HG02763 (cell line): ENCODE data around the gene UFSP1.

Experiments
- ATAC-seq: cut with Tn5 transposase; IDR thresholded peaks from one replicate; pipeline ENCODE4 v1.9.1; 2021; ENCODE audit warnings: mild to moderate bottlenecking, moderate library complexity; ENCODE audit not compliant: unreplicated experiment

The UFSP1 gene

DNA sequence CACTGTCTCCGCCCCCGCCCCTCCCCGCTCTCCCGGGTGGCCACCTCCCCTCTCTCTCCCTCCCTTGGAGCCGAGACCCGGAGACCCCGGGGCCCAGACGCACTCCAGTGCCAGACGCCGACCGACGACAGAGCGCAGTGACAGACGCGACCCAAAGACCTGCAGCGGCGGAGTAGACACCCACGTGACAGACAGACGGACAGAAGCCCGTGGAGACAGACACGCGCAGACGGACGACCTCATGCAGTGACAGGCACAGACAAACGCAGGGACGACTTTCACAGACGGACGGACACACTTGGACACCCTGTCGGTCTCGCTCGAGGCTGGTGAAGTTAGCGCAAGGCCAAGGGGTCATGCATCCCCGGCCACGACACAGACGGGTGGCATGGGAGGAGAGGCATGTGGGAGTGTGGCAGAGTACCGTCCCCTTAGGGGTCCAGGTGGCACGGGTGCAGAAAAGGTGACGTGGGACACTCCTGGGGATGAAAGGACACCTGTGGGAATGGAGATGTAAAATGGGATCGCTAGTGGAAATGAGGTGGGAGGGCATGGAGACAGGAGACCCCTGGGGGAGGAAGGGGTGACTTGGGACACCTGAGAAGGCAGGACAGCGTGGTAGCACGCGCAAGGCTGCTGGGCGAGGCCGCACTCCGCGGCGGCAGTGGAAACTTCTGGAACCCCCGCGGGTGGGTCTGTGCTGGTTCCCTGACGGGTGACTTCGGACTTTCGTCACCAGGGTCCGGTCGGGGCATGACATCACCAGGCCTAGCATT is 6.6 kb upstream of the UFSP1 start:
- ATAC-seq: no peak

DNA sequence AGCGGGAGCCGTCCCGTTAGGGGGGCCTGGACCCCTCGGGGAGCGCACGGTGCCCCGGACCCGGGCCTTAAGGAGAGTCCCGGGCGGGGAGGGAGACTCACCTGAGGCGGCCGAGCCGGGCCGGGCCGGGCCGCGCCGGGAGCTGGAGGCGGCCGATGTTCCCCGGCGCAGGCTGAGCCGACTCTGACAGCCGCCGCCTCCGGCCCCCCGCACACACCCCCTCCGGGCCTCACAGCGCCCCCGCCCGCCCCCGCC is 6.1 kb upstream of the UFSP1 start, which contains the start of gene ACHE:
Gene ACHE, minus strand, starts transcription at position 188 of the 255 bp plus-strand sequence. CDS start 1,656 bp downstream, outside the sequence.
- ATAC-seq: no peak

DNA sequence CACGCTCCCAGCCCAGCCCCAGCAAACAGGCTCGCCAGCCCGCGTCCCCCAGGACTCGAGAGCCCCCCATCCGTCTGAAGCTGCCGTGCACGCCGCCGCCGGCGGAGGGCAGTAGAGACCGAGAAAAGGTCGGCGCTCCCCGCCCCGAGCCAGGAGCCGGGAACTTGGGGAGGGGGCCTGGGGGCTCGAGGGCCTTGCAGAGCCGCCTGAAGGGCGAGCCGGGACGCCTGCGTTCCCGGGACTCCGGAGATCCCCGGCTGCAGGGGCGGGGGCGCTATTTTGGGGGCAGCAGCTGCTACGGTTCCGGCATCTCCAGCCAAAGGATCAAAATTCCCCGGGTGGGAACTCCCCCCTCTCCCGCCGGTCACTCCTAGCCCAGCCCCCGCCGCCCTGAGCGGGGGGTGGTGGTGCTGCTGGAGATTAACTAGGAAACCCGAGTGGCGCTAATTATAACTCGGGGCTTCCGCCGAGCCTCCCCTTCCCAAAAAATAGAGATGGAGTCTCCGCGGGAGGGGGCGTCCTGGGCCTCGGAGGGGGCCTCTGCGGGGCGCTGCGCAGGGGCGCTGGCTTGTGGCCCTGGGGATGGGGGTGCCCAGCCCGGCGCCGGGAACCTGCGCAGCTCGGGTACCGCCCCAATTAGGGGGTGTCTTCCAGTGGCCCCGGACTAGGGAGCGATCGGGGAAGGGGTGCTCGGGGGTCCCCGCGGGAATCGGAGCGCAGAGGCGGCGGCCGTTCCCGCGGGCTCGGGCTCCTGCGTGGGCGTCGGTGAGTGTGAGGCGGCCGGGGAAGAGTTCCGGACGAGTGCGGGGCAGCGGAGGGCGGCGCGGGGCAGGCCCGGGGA is 5.6 kb upstream of the UFSP1 start:
- ATAC-seq: no peak

DNA sequence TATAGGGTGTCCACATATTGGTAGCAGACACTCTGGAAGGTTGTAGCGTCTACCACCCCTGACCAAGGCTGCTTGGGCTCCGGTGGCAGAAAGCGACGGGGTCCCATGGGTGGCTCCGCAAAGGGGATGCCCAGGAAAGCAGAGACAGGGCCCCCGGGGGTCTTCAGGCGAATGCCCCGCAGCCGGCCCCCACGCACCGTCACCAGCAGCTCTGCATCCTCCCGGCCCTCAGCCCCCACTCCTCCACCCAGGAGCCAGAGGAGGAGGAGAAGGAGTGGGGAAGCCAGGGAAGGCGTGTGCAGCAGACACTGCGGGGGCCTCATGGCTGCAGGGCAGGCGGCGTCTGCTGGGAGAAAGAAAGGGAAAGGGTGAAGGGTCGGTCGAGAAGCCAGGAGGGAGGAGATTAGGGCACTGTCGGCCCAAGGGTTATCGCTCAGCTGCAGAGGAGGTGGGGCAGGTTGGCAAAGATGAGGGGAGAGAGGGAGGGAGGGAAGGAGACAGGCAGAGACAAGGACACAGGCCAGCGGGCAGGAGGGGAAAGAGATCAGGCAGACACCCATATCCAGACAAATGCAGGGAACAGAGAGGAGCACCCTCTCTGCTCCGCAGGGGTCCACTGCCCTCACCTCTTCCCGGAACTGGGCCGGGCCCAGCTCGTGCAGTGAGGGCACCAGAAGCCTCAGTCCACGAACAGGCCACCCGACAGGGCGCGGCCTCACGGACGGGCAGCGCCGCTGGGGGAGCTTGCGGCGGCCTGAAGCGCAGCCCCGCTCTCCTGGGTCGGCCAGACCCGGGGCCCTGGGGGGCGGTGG is 4.6 kb upstream of the UFSP1 start:
- no peak for ATAC-seq

DNA sequence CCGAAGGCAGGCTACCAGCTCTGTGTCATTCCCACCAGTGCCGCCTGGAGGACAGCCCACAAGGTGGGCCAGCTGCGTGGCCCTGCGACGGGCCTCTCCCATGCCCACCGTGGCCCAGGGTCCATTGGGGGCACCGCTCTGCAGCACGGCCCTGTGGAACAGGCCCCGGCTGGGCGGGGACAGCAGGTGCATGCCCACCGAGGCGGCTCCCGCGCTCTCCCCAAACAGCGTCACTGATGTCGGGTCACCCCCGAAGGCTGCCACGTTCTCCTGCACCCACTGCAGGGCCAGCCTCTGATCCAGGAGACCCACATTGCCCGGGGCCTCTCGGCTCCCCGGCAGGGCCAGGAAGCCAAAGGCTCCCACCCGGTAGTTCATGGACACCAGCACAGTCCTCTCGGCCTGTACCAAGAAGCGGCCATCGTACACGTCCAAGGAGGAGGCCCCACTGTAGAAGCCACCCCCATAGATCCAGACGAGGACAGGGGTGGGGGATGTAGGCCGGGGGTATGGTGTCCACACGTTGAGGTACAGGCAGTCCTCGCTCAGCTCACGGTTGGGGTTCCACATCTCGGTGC is 3.9 kb upstream of the UFSP1 start:
- no peak for ATAC-seq

DNA sequence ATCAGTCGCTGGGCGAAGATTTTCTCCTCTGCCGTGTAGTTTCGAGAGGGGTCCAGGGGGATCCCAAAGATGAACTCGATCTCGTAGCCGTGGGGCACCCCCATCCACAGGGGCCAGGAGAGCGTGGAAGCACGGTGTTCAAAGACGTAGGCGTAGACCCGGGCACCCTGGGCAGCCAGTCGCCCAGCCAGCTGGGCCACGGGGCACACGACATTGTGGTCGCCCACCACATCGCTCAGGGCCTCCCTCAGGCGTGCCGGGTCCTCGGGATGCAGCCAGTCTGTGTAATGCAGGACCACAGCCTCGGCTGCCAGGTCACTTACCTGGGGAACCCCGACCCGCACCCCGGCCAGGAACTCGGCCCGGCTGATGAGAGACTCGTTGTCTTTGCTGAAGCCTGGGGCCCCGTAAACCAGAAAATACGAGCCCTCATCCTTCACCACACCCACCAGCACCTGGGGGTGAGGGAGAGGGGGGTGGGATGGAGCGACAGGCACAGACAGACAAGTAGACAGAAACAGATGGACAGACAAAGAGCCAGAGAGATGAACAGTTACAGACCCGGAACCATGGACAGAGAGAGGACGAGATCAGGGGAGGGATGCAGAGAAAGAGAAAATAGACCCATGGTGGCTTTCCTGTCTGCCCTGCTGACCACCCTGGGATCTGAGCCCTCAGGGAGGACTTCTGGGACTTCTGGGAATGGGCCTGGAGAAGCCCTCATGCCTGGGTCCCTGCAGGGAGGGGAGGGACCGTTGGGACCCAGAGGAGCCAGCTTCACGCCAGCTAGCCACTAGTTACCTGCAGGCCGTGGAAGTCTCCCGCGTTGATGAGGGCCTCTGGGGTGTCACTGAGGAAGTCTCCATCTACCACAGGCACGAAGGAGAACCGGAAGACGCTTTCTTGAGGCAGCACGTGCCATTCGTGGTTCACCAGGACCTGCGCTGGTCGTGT is 3.1 kb upstream of the UFSP1 start:
- ATAC-seq: no peak

DNA sequence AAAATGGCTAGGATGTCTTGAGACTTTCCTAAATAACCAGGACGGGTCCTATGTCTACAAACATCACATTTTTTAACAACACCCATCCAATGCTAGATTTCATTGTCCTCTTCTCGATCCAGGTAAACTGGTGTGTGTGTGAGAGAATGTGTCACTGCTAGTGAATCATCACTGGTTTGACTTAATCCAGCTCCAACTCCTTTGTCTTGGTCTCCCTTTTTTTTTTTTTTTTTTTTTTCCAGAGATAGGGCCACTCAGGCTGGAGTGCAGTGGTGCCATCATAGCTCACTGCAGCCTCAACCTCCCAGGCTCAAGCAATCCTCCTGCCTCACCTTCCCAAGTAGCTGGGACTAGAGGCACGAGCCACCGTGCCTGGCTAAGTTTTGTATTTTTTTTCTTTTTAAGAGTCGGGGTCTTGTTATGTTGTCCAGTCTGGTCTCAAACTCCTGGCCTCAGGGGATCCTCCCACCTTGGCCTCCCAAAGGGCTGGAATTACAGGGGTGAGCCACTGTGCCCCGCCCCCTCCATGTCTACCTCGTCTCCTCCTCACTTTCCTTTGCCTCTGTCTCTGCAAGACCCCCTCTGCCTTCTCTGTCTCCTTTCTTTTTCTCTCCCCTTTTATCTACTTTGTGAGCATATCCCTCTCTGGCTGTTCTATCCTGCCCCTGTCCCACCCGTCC is 2.2 kb upstream of the UFSP1 start:
- no peak for ATAC-seq

DNA sequence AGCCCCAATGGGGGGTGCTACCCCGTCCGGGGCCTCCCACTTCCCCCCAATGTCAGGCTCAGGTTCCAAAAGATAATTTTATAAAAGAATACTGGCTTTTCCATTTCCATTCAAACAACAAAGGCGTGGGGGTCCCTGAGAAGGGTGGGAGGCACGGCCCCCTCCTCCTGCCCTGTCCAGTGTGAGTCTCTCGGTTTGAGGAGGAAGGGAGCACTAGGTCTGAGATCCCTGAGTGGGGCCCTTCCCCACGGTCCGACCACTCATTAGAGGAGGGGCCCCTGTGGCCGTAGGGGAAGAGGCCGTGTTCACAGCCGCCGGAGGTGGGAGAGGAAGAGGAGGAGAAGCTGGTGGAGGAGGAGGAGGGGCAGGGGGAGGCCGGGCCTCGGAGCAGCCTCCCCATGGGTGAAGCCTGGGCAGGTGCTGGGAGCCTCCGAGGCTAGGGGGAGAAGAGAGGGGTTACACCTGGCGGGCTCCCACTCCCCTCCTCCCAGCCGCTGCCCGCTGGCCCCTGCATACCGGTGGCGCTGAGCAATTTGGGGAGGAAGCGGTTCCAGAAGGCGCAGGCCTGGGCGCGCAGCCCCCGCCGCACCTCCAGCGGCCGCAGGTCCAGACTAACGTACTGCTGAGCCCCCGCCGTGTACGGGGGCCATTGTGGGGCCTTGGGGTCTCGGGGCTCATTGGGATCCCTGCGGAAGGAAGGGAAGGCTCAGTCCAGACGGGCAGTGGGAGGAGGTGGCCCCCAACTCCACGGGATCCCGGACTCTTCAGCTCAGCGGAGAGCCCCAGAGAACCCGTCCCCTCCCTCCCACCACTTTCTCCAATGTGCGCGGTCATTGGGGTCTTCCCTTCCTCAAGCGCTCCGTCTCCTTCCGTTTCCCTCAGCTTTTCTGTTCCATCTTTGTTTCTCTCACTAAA is 1.4 kb upstream of the UFSP1 start:
- ATAC-seq: no peak

DNA sequence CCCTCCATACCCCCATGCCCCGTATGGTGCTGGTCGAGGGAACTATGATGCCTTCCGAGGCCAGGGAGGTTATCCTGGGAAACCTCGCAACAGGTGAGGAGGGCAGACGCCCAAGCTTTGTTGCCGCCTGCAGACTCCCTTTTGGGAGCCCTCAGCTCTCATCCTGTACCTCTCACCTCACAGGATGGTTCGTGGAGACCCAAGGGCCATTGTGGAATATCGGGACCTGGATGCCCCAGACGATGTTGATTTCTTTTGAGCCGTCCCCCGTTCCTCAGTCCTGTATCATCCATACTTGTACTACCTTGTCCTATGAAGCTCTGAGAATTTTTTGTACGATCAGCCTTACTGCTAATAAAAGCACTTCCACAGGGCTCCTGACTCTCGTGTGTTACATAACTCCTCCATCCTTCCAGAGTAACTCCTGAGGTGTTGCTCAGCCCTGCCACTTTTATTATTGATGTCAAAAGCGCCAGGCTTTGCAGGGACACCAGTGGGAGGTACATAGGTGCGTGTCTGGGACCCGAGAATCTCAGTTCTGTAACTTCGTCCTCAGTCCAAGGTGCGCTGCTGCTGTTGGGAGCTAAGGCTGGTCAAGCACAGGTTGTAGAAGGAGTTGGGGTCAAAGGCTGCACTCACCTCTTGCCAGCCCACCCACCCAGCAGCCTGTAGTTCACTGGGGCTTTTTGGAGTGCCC is 1.1 kb downstream of the UFSP1 start:
- ATAC-seq: no peak

DNA sequence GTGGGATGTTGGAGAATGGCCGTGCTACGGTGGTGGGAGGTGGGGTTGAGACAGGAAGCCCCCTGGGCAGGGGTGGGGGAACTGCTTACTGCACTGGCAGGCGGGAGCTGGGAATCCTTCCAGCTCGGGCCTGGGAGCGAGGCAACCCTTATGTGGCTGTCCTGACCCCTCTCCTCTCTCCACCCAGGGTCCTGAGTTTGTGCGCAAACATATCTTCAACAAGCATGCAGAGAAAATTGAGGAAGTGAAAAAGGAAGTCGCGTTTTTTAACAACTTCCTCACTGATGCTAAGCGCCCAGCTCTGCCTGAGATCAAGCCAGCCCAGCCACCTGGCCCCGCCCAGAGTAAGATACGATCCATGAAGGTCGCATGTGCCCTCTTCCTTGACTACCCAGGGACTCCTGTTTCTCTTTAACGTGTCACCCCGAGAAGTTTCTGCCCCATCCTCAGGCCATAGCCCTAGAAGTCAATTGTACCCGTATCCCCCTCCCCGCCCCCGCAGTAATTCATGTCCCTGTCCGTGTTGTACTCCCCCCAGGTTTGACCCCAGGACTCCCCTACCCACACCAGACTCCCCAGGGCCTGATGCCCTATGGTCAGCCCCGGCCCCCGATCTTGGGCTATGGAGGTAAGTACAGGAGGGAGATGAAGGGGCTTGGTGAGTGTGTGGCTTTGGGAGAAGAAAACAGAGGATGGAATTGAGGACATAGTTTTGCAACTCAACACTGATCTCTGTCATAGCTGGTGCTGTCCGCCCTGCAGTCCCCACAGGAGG is 1.8 kb downstream of the UFSP1 start:
- ATAC-seq: no peak

DNA sequence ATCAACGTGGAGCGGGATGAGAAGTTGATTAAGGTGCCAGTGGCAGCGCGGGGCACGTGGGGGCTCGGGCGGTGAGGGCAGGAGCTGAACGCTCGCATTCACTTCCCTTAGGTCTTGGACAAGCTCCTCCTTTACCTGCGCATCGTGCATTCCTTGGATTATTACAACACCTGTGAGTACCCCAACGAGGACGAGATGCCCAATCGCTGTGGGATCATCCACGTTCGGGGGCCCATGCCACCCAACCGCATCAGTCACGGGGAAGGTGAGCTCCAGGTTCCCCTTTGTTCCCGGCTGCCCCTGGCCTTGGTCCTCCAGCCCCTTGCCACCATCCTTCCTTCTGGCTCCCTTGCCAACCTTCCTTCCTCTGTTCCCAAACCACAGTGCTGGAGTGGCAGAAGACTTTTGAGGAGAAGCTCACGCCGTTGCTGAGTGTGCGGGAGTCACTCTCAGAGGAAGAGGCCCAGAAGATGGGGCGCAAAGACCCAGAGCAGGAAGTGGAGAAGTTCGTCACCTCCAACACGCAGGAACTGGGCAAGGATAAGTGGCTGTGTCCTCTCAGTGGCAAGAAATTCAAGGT is 2.5 kb downstream of the UFSP1 start:
- no peak for ATAC-seq

DNA sequence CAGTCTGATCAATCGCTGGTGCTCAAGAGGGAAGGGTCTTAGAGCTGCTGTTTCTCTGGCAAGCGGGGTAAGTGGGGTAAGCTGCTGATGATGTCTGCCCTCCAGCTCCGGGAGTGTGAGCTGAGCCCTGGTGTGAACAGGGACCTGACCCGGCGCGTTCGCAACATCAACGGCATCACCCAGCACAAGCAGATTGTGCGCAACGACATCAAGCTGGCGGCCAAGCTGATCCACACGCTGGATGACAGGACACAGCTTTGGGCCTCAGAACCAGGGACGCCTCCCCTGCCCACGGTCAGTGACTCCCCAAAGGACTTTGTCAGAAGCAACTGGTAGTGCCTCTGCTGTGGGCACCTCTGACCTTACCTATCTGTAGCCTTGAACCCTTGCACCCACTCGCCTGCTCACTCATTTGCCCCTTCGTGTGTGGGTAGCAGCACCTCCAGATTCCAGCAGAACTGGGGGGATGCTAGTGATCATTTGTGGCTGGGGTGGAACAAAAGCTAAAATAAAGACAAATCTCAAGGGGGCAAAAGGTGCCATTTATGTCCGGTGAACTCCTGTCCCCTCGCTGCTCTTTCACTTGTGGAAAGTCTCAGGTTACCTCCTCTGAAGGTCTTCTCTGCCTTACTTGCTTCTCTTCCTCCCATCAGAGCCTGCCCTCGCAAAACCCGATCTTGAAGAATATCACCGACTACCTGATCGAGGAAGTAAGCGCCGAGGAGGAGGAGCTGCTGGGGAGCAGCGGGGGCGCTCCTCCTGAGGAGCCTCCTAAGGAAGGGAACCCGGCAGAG is 3.2 kb downstream of the UFSP1 start:
- ATAC-seq: no peak

DNA sequence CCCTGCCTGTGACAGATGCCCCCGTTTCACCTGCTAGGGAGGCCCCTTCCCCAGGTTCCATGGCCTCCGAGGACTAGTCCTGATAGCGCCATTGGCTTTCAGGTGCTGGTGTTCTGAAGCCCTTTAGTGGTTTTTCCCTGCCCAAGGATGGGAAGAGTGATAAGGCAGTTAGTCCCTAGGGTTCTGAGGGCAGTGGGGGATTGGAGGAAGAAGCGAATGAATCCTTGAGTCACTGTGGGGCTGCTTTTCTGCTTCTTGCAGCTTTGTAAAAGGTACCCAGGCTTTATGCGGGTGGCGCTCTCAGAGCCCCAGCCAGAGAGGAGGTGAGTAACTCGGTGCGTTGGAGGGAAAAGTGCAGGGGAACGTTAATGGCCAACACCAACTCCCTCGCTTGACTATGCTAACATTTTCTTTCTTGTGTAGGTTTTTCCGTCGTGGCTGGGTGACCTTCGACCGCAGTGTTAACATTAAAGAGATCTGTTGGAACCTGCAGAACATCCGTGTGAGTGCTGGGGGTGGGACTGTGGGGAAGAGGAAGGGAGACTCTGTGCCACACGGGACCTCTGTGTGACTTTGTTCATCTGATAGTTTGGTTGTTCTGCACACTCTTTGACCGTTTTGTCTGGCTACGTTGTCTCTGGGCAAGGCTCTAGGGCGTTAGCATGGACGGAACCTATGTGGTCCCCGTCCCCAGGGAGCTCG is 3.9 kb downstream of the UFSP1 start:
- ATAC-seq: no peak

DNA sequence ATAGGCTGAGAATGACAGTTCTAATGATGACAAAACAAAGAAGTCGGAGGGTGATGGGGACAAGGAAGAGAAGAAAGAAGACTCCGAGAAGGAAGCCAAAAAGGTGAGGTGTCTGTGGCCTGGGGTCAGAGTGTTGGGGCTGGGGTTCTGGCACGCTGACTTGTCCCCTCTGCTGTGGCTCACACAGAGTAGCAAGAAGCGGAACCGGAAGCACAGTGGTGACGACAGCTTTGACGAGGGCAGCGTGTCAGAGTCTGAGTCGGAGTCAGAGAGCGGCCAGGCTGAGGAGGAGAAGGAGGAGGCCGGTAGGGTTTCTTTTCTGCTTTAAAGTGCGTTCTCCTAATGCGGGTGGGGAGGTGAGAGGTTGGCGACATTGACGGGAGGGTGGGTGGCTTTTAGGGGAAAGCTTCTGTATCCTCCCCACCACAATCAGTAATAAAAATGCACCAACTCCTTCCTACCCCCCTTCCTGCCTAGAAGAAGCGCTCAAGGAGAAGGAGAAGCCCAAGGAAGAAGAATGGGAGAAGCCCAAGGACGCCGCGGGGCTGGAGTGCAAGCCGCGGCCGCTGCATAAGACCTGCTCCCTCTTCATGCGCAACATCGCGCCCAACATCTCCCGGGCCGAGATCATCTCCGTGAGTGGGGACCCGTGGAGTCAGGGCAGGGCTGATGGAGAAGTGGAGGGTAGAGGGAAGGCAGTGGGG is 4.6 kb downstream of the UFSP1 start:
- no peak for ATAC-seq
